Measurements from ENCODE around the gene MTTP. TPM values are rescaled to one million over a fixed set of nuclear protein-coding genes. Genes with fewer than 3 reads are reported as not detected.

Gene MTTP
- total RNA-seq, 1 donor from 2014 or later: not detected

DNA sequence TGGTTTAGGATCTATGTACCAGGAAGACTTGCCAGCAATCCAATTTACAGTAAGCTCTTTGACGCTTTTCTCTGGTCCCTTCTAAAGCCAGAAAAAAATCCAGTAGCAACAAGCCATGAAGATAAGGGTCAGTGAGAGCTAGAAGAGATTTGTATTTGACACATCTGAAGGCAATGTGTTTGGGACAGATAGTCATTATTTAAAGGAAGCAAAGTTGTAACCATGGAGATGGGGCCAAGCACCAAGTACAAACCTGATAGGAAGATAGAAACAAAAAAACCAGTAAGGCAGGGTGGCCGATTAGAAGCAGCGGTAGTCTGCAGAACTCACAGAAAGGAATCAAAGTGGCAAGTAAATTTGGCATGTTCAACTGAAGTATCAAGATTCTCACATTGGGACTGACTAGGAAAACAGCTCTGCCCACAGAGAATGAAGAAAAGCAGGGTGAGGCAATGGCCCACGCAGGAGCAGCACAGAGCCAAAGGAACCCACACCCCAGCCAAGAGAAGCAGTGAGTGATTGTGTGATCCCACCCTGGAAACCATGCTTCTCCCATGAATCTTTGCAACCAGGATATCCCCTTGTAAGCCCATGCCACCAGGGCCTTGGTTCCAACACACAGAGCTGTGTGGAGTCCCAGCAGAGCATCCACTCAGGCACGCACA is 95.9 kb downstream of the MTTP start:
- no peak for ATAC-seq

Other genes starting within 250 kb of the MTTP start
- gene ADH1C, start 222.1 kb upstream of the MTTP start, total RNA-seq: 0.64 TPM
- 120 TPM for gene ADH7, start 139.5 kb upstream of the MTTP start, total RNA-seq
- gene C4orf17, start 63.8 kb upstream of the MTTP start, total RNA-seq: not detected
- gene TRMT10A, start 10.8 kb upstream of the MTTP start, total RNA-seq: 3.9 TPM
- not detected for gene C4orf54, start 83.0 kb downstream of the MTTP start, total RNA-seq
- 54.7 TPM for gene DAPP1, start 242.0 kb downstream of the MTTP start, total RNA-seq

Measured in esophagus mucosa (tissue), 1 donor.